Epidermal melanocyte (primary cell): ENCODE data around the gene FILIP1.
"Not testable (repeated sequence)": the region's sequence is repeated elsewhere in the genome, so short reads cannot be mapped to it uniquely, and the experiment has no call there.

ENCODE experiments used
- DNase-seq: peaks from one replicate; pipeline ENCODE4 v3.0.0; 2011; ENCODE audit warnings: low spot score; ENCODE audit not compliant: insufficient read length

The FILIP1 gene

DNA sequence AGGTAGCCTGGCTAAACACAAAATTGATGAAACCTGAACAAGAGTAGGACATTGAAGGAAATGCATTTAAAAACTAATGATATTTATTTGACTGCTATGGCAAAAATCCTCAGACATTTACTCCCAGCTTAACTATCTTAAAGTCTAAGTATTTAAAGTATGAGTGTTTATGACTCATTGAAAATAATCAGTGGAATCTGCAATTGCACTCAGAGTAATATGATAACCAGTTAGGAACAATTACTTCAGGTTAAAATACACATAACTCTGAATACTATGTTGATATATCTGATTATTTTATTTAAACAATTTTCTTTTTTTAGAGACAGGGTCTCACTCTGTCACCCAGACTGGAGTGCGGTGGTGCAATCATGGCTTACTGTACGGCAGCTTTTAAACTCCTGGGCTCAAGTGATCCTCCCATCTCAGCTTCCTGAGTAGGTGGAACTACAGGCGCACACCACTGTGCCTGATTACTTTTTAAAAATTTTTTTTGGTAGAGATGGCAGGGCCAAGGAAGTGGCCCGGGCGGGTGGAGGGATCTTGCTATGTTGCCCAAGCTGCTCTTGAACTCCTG is 43.9 kb downstream of the FILIP1 start:
- DNase-seq = no peak

- no peak for DNase-seq
Observed at GRCh38 chr6:75446241-75446880, 47.2 kb downstream of the FILIP1 start.

- no peak for DNase-seq
Observed at GRCh38 chr6:75445738-75446137, 47.9 kb downstream of the FILIP1 start.

DNA sequence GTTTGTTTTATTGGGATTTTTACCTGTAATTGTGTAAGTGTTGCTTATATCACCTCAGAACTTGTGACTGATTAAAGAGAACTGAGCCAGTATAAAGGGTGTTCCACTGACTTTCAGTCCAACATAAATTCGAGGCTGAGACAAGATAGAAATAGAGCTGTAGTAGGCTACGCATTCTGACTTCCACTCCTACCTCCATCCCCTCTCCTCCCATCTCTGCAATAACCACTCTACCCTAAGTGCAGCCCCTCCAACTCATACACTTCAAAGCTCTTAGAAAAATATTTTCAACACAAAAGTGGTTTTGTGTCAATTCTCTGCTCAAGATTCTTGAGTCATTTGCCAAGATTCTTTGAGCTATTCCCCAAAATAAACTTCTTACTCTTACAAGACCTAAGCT is 48.7 kb downstream of the FILIP1 start:
- no peak for DNase-seq

DNA sequence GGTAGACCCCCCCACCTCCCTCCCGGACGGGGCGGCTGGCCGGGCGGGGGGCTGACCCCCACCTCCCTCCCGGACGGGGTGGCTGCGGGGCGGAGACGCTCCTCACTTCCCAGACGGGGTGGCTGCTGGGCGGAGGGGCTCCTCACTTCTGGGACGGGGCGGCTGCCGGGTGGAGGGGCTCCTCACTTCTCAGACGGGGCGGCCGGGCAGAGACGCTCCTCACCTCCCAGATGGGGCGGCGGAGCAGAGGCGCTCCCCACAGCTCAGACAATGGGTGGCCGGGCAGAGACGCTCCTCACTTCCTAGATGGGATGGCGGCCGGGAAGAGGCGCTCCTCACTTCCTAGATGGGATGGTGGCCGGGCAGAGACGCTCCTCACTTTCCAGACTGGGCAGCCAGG is 51.7 kb downstream of the FILIP1 start:
- not testable (repeated sequence) for DNase-seq

DNA sequence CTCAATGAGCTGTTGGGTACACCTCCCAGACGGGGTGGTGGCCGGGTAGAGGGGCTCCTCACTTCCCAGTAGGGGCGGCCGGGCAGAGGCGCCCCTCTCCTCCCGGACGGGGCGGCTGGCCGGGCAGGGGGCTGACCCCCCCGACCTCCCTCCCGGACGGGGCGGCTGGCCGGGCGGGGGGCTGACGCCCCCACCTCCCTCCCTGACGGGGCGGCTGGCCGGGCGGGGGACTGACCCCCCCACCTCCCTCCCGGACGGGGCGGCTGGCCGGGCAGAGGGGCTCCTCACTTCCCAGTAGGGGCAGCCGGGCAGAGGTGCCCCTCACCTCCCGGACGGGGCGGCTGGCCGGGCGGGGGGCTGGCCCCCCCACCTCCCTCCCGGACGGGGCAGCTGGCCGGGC is 52.1 kb downstream of the FILIP1 start:
- DNase-seq = not testable (repeated sequence)

DNA sequence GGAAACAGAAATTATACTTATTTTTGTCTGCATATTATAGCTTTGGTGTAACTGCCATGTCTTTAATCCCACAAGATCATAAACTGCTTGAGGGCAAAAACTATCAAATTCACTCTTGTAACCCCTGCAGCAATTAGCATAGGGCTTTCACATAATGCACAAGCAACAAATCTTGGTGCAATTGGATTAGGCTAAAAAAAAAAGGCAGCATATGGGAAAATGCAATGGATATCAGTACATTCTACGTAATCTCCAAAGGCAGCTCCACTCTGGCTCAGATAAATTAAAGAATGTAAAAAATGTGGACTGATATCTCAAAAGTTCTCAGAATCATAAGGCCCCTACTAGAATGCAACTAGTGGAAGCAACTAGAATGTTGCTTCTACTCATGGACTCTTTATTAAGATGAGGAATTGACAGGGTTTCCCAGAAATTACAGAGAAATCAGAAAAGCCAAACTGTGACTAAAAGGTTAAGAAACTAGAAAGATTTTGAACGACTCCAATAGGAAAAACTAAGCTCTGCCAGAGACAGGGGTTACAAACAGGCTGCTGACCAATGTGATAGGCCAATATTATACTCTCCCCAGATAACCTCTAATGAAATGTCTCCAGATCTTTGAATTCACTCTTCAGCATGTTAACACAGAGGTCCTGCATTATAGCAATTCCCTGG is 55.0 kb downstream of the FILIP1 start:
- DNase-seq = no peak

GRCh38 chr6:75438013-75438431 is 55.6 kb downstream of the FILIP1 start:
- DNase-seq = no peak

DNA sequence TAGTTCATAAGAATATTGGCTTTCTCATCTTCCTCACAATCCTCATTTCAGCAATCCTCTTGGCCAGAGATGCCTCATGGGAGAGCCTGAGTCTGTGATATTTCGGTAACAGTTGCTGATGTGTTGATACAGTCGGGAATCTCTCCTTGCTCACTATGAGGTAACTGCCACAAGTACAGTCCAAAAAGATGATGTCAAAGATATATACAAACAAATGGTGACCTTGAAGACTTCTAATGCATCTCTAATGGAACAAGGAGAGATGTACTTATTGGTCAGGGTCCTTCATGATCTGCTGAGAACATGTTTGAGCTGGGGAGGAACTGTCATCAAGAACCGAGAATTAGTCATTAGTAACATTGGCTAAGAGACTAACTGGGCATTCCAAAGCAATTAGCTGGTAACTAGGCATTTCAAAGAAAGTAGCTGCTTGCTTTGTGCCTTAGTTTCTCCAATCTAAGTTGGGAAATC is 56.1 kb downstream of the FILIP1 start:
- DNase-seq = no peak

- no peak for DNase-seq
Observed at GRCh38 chr6:75436869-75437268, 56.7 kb downstream of the FILIP1 start.

GRCh38 chr6:75432809-75433208 is 60.8 kb downstream of the FILIP1 start:
- not testable (repeated sequence) for DNase-seq

DNA sequence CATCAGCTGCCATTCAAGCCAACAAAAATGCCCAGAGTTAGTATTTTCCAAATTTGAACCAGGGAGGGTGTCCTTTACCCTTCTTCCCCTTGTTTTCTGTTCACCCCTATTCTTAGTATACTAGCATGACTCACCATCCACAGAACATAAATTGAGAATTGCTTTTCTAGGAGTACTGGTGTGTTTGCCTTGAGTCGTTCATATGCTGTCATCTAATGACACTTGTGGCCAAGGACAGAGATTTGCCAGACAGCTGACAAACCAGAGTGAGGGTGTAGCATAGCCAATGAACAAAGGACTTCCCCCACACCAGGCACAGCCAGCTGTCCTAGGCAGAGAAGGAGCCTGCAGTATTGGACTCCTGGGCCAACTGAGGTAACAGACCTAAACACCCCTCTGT is 62.2 kb downstream of the FILIP1 start:
- DNase-seq = no peak

DNA sequence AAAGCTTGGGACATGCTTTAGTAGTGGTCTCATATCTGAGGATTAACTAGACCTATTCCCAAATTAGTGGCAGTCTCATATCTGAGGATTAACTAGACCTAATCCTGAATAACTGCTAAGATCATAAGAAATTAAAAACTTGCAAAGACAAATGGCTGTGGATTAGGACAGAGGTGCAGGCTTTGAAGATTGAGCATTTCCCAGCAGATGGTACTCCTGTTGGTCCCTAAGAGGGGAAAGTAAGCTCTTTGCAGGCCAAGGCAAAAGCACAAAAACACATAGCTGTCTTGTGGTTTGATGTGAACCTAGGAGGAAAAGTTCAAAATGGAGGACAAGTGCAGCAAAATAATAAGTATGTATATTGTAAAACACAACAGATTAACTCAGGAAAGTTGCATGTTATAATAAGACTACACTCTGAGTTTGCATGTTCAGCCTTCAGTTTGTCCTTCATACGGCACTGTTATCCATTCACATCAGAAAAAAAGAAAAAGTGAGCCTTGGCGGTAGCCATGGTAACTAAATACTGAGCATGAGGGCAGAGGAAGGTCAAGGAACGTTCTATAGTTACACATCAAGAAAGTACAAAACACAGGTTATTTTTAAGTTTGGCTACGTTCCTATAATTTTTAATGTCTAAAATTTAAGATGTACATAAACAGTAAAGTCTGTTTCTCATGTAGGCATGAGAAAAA is 62.8 kb downstream of the FILIP1 start:
- no peak for DNase-seq

- no peak for DNase-seq
Observed at GRCh38 chr6:75429061-75429703, 64.4 kb downstream of the FILIP1 start.

- DNase-seq = no peak
Observed at GRCh38 chr6:75428204-75428603, 65.4 kb downstream of the FILIP1 start.

DNA sequence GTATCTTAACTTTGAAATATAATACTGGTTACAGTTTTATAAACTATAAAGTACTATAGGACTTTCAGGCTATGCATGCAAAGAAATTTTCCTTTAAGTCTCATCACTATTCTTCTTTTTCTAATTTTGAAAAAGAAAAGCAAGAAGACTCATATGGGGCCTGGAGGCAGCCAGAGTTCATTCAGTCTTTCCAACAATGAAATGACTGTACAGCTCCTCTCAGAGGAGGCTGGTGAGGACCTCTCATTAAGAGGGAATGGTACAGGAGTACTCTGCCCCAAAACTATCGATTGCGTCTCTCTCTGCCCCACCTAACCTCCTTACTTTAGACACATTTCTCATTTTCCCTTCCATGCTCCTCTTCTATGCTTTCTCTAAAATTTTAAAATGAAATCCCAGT is 66.3 kb downstream of the FILIP1 start:
- DNase-seq = no peak

DNA sequence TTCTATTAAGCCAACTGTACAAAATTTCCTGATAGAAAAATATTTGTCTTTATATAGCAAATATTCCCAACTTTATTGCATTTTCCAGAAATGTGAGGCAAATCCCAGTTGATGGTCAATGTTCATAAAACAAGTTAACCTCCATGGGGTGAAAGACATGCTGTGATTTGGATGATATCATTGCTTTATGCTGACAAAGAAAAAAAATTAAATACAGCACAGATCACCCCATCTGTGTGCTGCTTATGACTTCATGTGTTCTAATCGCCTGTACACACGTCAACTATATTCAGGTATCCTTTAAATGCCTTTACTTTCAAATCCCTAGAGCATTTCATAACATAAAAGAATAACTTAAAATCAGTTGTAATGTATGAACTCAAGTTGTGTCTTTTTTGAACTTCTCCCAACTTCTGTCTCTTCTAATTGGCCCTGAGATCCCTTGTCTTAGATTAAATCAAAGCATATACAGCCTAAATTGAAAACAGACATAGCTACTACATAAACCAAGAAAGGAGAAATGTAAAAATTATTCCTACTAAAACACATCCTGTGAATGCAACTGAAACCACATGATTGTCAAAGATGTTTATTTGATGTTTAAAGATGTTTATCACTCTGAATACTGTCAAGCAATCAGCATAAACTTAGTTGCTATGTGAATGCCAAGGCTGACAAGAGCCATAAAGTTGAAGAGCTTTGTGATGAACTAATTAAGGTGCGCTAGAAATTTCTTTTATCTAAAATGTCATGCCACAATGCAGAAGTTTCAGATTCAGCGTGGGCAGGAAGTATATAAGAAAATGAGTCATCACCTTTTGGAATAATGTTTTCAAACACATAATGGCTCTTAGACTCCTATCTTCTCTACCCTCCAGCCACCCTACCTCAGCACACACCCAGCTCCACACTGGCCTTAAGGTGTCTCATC is 68.7 kb downstream of the FILIP1 start:
- DNase-seq = no peak

- no peak for DNase-seq
Observed at GRCh38 chr6:75423386-75423785, 70.2 kb downstream of the FILIP1 start.

DNA sequence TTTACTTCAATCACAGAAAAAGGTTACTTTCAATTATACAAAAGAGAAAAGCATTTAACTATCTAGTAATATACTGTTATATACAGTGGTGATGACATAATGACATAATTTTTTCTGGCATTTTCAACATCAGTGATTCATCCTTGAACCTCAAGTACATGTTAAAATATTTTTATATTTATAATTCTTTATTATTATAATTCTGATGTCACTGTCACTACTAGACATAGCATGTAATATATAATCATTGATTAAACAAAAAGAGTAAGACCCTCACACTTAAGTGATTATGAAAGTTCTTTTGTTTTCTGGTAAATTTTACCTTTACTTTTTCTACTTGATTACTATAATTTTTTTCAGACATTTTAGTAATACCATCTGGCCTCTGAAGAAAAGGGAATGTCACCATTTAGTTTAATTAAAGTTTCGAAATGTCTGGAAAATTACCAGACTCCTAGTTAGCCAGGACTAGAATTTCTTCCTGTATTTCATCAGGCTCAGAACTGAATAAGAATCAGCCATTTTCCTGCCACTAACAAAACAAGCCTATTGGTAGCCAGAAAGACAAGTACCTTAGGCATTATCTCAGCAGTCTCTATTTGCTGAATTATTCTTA is 71.5 kb downstream of the FILIP1 start:
- no peak for DNase-seq
